ENCODE data around the gene GPATCH4.
"Not testable (repeated sequence)": the region's sequence is repeated elsewhere in the genome, so short reads cannot be mapped to it uniquely, and the experiment has no call there.

Gene GPATCH4

DNA sequence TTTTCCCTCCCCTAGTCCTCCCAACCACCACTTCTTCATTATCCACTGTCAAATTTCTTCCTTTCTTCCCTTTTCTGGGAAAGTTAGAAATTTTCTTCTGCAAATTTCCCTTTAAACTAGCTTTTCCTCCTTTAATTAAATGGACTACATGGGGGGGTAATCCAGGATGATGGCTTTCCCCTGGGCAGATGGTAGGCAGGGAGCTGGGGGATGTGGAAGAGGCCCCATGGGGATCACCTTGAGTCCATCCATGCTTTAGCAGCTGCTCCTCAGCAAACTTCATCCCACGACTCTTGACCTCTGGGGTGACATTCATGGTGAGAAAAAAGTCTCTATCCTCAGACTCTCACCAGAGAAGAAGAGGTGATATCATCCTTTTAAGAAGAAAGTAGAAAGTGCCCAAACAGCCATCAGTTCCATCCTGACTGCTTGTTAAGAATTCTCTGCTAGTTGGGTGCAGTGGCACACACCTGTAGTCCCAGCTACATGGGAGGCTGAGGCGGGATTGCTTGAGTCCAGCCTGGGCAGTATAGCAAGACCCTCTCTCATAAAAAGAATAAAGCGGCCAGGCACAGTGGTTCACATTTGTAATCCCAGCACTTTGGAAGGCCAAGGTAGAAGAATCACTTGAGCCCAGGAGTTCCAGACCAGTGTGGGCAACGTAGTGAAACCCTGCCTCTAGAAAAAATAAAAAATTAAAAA lies 2.4 kb downstream of the GPATCH4 start:
- no peak for DNase-seq (ENCODE audit: extremely low read depth in 1 of 2, low read depth in 1 of 2)

- DNase-seq (ENCODE audit: extremely low read depth in 1 of 2, low read depth in 1 of 2): no peak
Measured at GRCh38 chr1:156598125-156598524, 3.2 kb downstream of the GPATCH4 start.

DNA sequence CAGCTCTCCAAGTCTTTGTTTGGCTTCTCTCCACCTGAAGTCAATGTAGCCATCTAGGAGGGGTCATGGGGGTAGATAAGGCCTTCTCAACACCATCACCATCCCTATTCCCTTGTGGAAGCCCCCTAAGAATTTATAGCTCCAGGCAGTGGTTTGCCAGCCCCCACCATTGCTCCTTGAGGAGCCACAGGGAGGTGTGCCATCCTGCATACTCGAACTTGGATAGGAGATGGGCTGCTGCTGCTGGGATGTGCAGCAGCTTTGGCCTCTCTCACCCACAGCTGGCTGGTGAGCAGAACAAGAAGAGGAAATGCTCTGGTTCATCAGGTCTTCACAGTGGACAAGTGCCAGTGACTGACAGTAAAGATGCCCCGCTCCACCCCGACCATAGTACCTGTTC lies 4.9 kb downstream of the GPATCH4 start:
- no peak for DNase-seq (ENCODE audit: extremely low read depth in 1 of 2, low read depth in 1 of 2)

DNA sequence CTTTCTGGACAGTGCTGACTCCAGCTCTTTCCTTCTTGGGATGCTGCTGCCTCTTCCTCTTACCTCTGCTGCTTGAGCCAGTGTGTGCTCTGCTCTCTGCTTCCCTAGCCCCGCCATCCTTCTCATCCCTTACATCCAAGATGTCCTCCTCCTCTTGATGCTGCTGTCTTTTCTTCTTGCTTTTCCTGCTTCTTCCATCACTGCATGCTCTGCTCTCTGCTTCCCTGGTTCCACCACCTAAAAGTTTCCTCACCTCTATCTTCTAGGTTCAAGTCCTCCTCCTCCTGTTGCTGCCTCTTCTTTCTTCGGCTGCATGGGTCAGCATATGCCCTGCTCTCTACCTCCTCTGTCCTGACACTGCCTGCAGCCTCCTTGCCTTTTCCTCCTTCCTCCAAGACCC lies 6.3 kb downstream of the GPATCH4 start:
- DNase-seq (ENCODE audit: extremely low read depth in 1 of 2, low read depth in 1 of 2): no peak

DNA sequence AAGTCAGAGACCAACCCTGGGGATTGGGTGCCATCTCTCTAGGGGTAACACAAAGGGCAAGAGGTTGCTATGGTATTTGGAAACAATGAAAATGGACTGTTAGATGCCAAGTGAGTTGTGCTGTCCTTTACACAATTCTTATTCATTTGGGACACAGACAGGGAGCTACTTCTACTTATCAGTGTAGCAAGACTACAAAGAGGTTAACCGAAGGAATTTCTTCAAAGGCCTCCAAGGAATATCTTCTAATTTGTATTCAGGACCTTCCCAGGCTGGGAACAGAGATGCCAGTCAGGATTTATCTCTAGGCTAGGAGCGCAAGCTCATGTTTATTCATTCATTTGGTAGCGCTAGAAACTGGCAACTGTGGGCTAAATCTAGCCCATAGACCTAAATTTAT lies 7.1 kb downstream of the GPATCH4 start:
- DNase-seq (ENCODE audit: extremely low read depth in 1 of 2, low read depth in 1 of 2): no peak

GRCh38 chr1:156593661-156593989 lies 7.7 kb downstream of the GPATCH4 start:
- DNase-seq (ENCODE audit: extremely low read depth in 1 of 2, low read depth in 1 of 2): no peak

- DNase-seq (ENCODE audit: extremely low read depth in 1 of 2, low read depth in 1 of 2): no peak
Measured at GRCh38 chr1:156592910-156593660, 8.2 kb downstream of the GPATCH4 start.

DNA sequence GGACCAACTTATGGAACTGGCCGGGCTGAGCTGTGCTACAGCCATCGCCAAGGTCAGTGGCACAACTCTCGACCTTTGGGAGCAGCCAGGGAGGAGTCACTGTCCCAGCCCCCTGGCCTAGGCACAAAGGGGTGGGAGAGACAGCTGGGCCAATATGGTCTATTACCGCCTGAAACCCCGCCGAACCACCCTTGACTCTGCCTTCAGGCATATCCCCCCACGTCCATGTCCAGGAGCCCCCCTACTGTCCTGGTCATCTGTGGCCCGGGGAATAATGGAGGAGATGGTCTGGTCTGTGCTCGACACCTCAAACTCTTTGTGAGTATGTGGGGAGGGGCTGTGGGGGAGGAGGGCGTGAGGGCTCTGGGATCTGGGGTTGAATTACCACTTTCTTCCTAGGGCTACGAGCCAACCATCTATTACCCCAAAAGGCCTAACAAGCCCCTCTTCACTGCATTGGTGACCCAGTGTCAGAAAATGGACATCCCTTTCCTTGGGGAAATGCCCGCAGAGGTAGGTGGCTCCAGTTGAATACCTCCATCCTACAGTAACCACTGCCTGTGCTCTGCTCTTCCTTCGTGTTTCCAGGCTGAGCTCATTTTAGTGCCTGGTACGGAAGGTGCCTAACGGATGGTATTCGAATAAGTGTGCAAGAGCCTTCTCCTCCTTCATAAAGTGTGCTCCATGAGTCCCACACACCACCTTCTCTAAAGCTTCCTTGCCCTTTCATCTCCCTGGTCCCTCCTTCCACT lies 8.9 kb downstream of the GPATCH4 start:
- DNase-seq (ENCODE audit: extremely low read depth in 1 of 2, low read depth in 1 of 2): no peak

- peak in 1 of 2 donors; percentile 50 for DNase-seq (ENCODE audit: extremely low read depth in 1 of 2, low read depth in 1 of 2)
Measured at GRCh38 chr1:156591432-156592157, 9.7 kb downstream of the GPATCH4 start, which contains the start of gene NAXE. Gene NAXE (plus strand): TSS chr1:156591776. CDS start chr1:156591805, 29 bp downstream.

GRCh38 chr1:156591181-156591431 lies 10.2 kb downstream of the GPATCH4 start:
- no peak for DNase-seq (ENCODE audit: extremely low read depth in 1 of 2, low read depth in 1 of 2)

GRCh38 chr1:156590326-156591180 lies 10.7 kb downstream of the GPATCH4 start:
- DNase-seq (ENCODE audit: extremely low read depth in 1 of 2, low read depth in 1 of 2): no peak

- DNase-seq (ENCODE audit: extremely low read depth in 1 of 2, low read depth in 1 of 2): no peak
Measured at GRCh38 chr1:156589546-156589945, 11.7 kb downstream of the GPATCH4 start.

GRCh38 chr1:156587927-156588326 lies 13.4 kb downstream of the GPATCH4 start:
- DNase-seq (ENCODE audit: extremely low read depth in 1 of 2, low read depth in 1 of 2): not testable (repeated sequence)

DNA sequence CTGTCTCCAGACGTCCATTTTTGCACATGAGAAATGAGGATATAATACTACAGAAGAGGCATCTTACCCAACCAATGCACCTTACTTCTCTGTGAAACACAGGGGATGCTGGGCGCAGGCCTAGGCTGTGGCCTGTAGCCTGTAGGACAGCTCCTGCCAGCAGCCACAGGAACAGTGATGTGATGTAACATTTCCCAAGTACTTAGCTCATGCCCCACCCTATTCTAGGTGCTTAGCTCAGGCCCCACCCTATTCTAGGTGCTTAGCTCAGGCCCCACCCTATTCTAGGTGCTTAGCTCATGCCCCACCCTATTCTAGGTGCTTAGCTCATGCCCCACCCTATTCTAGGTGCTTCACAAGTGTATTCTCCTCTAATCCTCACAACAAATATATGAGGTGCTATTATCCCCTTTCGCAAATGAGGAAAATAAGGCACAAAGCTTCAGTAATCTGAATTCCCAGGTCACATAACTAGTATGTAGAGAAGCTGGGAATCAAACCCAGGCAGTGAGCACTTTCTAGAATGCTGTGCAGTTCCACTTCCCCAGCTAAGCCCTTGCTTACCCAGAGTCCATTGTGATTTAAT lies 14.3 kb downstream of the GPATCH4 start:
- no peak for DNase-seq (ENCODE audit: extremely low read depth in 1 of 2, low read depth in 1 of 2)

- no peak for DNase-seq (ENCODE audit: extremely low read depth in 1 of 2, low read depth in 1 of 2)
Measured at GRCh38 chr1:156586323-156586722, 15.0 kb downstream of the GPATCH4 start.

DNA sequence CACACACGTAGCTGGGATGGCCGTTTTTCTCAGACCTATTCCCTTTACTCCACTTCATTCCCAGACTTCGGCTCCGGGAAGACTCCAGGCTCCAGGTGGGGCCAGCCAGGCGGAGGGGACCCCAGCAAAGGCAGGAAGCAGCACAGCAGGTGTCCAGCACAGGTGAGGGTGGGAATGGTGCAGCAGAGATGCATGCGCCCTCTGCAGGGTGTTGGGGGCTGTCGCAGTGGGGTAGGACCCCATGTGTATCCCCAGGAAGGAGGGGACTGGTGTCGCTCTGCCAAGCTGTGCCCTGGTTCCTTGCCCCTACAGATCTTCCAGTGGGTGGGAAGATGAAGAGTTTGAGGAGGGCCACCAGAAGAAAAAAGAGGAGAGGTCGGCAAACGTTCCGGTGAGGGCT lies 16.5 kb downstream of the GPATCH4 start:
- DNase-seq (ENCODE audit: extremely low read depth in 1 of 2, low read depth in 1 of 2): no peak

DNA sequence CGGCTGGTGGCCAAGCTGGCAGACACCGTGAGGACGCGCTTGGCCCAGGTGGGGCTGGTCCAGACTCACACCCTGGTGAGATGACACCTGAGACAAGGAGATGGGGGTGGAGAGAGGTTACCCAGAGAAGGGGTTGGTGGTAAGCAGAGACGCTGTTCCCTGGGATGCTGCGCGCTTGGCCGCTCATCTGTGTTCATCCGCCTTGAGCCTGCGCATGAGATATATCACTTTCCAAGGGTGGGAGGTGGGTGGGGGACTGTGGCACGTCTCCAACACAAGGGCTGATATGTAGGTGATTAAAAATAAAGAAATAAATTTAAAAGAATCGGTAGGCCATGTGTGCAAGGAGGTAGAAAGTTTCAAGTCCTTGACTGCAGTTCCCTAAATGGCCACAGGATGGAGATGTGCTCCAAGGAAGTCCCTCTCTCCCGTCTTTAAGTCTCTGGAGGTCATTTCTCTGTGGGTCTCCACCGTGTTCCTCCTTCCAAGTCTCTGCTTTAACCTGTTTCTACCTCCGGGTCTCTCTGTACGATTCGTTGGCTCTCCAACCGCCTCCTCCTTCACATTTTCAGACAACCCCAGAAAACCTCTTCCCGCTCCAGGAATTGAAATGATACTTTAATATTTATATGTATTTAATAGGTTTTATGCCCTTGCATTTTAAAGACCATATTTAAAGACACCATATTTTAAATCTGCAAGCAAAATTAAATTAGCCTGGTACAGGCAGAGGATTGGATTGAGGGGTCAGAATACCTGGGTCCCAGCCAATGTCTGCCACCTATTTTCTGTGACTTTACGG lies 17.3 kb downstream of the GPATCH4 start:
- peak in 1 of 2 donors; percentile 68 for DNase-seq (ENCODE audit: extremely low read depth in 1 of 2, low read depth in 1 of 2)

DNA sequence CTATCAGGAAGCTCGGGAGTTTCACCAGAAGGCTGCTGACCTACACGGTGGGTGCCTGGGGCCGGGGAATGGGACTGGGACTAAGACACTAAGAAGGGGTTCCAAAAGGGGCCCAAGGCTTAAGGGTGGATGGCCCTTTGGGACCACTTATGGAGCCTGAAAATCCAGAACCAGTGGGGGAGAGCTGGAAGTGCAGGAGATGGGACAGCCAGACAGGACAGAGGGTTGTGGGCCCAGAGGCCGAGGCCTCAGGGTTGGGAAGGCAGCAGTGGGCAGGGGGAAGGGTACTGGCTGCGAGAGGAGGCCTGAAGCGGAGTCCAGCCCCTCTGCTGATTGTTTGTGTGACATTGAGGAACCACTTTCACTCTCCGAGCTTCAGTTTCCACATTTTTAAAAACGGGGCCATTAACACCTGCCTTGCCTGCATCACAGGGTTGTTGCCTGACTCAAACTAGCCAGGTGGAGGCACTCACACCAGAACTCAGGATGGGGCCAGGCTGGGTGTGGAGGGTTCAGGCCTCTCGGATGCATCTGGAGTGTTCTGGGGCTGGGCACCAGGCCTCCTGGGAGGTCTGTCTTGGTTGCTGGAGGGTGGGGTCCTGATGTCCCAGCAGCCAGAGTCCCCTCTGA lies 18.8 kb downstream of the GPATCH4 start:
- no peak for DNase-seq (ENCODE audit: extremely low read depth in 1 of 2, low read depth in 1 of 2)
